Measurements from ENCODE around the gene VGLL4.

DNA sequence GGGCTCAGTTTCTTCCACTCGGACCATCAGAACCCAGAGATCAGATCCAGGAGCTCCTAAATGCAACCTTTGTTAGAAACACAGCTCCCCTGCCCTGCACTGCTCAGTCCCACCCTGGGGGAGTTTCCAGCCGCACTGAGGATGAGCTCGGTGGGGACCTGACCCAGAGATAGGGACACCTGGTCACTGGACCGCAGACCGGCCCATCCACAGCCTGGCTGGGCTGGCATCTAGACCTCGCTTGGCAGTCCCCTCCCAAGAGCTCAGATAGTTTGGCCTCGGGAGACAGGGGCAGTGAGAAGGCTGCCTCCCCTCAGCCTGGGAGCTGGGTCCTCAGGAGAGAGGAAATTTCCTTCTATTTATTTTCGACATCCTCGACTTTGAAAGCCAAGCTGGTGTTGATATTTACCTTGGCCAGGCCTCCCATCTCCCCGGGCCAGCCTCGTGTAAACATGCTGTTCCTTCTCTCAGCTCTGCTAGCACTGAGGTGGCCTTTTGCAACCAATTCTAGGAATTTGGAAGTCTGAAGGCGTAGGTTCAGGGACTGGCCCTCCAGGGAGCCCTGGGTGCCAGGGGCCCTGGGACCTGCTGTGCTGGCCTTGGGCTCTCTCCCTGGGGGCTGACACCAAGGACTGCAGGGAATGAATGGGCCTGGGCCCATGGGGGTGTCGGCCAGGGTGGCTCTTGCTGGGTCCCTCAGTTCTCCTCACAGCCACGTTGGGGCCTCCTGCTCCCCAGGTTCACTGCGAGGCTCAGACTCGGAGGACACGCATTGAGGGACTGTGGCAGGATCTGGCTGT is 90.1 kb downstream of the VGLL4 start:
- TF ChIP-seq, protein P1, sequence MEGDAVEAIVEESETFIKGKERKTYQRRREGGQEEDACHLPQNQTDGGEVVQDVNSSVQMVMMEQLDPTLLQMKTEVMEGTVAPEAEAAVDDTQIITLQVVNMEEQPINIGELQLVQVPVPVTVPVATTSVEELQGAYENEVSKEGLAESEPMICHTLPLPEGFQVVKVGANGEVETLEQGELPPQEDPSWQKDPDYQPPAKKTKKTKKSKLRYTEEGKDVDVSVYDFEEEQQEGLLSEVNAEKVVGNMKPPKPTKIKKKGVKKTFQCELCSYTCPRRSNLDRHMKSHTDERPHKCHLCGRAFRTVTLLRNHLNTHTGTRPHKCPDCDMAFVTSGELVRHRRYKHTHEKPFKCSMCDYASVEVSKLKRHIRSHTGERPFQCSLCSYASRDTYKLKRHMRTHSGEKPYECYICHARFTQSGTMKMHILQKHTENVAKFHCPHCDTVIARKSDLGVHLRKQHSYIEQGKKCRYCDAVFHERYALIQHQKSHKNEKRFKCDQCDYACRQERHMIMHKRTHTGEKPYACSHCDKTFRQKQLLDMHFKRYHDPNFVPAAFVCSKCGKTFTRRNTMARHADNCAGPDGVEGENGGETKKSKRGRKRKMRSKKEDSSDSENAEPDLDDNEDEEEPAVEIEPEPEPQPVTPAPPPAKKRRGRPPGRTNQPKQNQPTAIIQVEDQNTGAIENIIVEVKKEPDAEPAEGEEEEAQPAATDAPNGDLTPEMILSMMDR (conservative IDR thresholded peaks at IDR 0.05 in 1 of 2, IDR thresholded peaks at IDR 0.05 in 1 of 2; ENCODE audit: extremely low read depth in 1 of 2, insufficient read depth in 1 of 2, low read depth in 1 of 2, low read length in 2 of 2): no peak
- TF ChIP-seq EZH2 (IDR thresholded peaks at IDR 0.05; ENCODE audit: borderline replicate concordance, low read length): no peak

Measured in mammary epithelial cell (primary cell).